NCI-H345 treated with DMSO at 0.1 percent for 48 hours (cell line): ENCODE results near the gene ZNF438.
"Not testable (repeated sequence)": the region's sequence is repeated elsewhere in the genome, so short reads cannot be mapped to it uniquely, and the experiment has no call there.

ENCODE experiments used
- DNase-seq: peaks from one replicate; lab custom pipeline; 2025; ENCODE audit not compliant: unreplicated experiment; lab: John Stamatoyannopoulos, UW

ZNF438 gene

GRCh38 chr10:30959836-30960210, 71.8 kb downstream of the ZNF438 start:
- no peak for DNase-seq

- not testable (repeated sequence) for DNase-seq
Measured at GRCh38 chr10:30949218-30949617, 82.4 kb downstream of the ZNF438 start.

- DNase-seq = no peak
Measured at GRCh38 chr10:30944005-30944404, 87.7 kb downstream of the ZNF438 start.

GRCh38 chr10:30943451-30943850, 88.2 kb downstream of the ZNF438 start:
- DNase-seq = no peak

DNA sequence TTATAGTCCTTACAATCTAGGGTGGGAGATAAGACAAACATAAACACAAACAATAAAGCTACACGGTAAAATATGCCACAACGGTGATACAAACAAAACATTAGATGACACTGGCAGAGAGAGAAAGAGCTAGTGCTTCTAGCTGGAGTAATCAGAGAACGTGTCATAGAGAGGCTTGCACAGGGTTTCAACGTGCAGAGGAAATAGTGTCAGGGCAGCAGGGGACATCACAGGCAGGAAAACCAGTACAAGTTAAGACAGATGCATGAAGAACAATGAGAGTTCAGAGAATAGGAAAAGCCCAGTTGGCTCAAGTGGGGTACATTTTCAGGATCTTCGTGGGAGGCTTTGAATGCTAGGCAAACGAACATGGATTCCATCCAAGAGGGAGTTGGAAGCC, 91.4 kb downstream of the ZNF438 start:
- peak; percentile 9 for DNase-seq

DNA sequence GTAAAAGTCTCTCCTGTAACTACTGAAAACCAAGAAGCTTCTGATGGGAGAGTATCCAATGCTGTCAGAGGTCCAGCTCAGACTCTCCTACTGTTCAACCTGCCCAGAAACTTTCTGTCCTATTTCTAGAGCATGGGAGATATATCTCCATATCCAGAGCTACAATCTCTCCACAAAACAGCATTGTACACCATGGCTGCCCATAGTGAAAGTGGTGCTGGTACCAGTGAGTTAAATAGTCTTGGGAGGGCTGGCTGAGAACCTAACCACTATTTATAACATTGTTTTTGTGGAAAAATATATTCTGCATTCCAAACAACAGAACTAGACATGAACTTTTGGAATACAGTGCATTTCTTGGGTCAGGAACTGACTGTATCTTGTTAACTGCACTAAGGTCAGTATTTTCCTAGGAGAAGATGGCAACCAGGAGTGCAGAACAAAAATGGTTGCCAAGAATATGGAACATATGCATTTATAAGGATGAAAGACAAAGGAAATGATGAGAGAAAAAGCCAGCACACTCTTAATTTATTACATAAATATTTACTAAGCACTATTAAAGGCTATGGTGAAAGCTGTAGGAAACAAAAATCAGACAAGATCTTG, 91.9 kb downstream of the ZNF438 start:
- DNase-seq = no peak

DNA sequence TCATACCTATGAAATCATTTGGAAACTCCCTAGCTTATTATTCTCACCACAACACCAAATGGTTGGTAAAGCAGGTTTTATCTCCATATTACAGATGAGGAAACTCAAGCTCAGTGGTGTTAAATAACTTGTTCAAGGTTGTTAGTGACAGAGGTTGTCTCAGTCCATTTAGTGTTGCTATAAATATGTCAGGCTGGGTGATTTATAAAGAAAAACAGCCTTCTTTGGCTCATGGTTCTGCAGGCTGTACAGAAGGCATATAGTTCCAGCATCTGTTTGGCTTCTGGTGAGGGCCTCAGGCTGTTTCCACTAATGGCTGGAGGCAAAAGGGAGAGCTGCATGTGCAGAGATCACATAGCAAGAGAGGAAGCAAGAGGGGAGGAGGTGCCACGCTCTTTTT, 96.6 kb downstream of the ZNF438 start:
- no peak for DNase-seq

DNA sequence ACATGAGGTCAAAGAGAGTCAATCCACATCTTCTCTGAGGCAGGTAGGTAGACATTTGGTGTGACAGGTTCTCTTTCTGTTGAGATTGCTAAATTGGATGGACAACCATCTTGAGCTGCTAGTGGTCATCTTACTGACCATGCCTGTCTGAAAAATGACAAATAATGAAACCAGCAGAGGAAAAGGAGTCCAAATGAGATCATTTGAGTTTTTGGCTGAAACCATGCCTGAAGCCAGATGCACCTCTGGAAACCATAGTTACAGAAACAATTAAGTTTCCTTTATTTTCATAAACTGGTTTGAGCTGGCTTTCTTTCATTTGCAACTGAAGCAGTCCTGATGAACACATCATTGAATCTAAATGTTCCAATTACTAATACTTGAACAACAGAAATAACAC, 100.6 kb downstream of the ZNF438 start:
- DNase-seq = no peak

- DNase-seq = no peak
Measured at GRCh38 chr10:30929901-30930520, 101.7 kb downstream of the ZNF438 start.

GRCh38 chr10:30929311-30929729, 102.3 kb downstream of the ZNF438 start:
- DNase-seq = not testable (repeated sequence)

- no peak for DNase-seq
Measured at GRCh38 chr10:30928742-30929141, 102.9 kb downstream of the ZNF438 start.

GRCh38 chr10:30918651-30919050, 113.0 kb downstream of the ZNF438 start:
- no peak for DNase-seq

DNA sequence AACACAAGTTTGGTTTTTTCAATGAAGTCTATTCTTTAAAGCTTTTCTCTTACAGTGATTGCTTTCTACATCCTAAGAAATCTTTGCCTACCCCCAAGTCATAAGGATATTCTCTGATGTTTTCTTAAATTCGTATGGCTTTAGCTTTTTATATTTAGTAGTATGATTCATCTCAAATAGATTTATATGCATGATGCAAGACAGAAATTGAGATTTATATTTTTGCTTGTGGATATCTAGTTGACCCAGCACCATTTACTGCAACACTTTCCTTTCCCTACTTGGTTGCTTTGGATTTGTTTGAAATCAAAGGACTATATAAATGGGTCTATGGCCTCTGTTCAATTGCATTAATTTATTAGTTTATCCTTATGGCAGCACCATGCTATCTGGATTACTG, 113.9 kb downstream of the ZNF438 start:
- DNase-seq = no peak

DNA sequence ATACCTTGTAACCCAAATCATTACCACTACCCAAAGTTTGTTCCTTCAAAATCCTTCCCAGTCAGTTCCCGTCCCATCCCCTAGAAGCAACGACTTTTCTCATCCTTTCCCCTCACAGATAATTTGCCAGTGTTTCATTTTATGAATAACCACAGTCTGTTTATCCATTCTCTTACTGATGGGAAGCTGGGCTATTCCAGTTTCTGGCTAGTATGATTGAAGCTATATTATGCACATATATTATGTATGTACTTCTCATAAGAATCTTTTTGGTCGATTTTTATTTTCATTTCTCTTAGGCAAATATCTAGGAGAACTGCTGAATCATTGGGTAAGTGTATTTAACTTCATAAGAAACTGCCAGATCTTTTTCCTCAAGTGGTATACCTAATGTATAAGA, 114.6 kb downstream of the ZNF438 start:
- DNase-seq = no peak

DNA sequence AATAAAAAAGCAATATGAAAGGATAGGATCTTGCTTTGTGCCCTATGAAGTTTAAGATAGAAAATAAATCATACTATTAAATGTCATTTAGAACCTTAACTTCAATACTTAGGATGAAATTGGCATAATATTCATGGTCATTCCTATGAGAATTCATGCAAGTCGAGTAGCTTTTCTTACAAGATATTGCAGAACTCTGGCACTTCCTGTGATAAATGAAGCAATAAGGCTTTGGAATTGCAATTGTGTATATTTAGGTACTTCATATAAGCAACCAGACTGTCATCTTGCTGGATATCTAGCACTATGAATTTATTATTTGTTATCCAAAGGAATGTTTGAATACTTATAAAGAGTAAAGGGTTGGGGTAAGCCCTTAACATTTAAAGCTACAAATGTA, 116.5 kb downstream of the ZNF438 start:
- DNase-seq = no peak

DNA sequence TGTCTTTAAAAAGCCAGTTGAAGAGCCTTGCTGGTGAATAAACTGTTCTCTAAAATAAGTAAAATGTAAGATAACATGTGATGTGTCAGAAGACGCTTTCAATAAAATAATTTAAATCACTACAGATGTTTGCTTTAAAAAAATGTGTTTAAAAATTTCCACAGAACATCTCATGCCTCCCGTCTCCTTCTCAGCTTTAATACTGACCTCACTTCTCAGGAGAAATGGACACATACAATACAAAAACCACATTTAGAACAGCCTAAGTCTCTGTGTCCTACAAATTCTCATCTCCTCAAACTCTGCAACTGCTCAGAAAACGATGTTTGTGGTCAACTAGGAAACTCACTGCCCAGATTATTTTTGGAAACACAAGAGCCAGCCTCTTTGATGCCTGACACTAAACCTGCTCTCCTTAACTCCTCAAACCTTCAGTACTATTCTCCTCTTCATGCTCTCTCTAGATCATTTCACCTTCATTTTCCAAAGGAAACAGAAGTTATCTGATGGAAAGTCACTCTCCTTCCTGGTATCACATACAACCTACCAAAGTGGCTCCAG, 120.3 kb downstream of the ZNF438 start:
- DNase-seq = no peak

DNA sequence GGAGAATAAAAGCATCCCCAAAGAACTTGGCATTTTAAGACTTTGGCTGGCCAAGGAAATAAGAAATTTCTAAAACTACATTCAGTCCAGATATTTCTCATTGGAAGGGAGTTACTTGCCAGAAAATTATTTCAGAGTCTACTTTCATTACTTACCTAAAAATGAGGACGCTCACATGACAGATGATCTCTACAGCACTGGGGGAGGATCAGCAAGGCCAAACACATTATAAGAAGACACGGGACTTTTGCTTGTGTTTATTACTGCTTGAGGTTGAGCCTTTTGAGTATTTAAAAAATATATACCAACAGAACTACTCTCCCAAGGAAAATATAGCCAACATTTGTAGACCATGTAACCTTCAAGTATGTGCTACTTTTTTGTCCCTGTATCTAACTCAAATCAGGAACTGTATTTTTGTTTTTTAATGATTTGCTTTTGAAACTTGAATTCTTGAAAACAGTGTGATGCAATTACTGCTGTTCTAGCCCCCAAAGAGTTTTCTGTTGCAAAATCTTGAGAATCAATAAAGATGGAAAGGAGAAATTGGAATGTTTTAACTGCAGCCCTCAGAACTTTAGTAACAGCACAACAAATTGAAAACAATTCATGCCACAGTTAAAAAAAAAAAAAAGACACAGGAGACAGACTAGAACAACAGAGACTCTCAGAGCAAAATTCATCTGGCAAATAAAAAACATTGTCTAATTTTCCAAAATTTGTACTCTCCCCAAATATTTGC, 128.1 kb downstream of the ZNF438 start:
- DNase-seq = no peak

DNA sequence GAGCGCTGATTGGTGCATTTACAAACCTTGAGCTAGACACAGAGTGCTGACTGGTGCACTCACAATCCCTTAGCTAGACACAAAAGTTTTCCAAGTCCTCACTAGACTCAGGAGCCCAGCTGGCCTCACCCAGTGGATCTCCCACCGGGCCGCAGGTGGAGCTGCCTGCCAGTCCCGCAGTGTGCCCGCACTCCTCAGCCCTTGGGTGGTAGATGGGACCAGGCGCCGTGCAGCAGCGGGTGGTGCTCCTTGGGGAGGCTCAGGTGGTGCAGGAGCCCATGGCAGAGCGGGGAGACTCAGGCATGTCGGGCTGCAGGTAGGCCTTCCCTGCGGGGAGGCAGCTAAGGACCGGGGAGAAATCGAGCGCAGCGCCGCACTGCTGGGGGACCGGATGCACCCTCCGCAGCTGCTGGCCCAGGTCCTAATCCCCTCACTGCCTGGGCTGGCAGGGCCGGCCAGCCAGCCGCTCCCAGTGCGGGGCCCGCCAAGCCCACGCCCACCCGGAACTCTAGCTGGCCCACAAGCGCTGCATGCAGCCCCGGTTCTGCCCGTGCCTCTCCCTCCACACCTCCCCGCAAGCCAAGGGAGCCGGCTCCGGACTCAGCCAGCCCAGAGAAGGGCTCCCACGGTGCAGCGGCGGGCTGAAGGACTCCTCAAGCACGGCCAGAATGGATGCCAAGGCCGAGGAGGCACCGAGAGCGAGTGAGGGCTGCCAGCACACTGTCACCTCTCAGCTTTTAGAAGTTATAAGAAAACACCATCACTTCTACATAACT, 128.9 kb downstream of the ZNF438 start:
- no peak for DNase-seq

DNA sequence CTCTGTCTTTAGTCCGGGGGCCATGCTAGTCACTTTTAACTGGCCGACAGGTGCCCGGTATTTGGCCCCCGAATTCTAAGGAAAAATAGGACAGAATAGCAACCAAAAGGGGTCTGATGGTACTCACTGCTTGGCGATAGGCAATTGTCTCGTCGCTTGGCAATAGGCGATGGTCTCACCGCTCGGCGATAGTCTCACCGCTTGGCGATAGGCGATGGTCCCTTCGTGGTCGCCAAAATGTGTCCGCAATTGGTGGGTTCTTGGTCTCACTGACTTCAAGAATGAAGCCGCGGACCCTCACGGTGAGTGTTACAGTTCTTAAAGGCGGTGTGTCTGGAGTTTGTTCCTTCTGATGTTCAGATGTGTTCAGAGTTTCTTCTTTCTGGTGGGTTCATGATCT, 130.2 kb downstream of the ZNF438 start:
- not testable (repeated sequence) for DNase-seq

GRCh38 chr10:30898964-30899363, 132.7 kb downstream of the ZNF438 start:
- no peak for DNase-seq

DNA sequence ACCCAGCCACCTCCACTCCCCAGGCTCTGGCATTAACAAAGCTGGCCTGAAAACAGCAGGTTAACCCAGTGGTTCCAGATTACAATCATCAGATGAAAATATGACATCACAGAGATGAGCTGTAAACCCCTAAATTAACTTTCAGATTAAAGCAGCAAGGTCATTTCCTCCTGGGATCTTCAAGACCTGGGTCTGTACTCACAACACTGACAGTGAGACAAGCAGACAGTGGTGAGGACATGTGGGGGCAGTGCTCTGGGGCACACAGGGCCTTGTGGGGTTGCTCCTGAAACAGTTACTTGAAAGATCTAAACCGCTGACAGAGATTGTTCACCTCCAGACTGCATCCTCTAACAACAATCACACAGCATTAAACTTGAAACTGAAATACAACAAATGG, 134.1 kb downstream of the ZNF438 start:
- DNase-seq = no peak
